MM.1S (cell line): Measurements from ENCODE around the gene RECQL.

ENCODE experiments used
- DNase-seq: peaks from one replicate; pipeline ENCODE4 v3.0.0-alpha.2; 2015
- H2AFZ ChIP-seq: fragments of 300-600 bp; sonication (generic); 2 replicates; pipeline ENCODE4 v1.6.0; 2016; ENCODE audit warnings: antibody characterized with exemption, low read length
- H3F3A ChIP-seq: fragments of 300-600 bp; sonication (generic); 2 replicates; pipeline ENCODE4 v1.6.1; 2016; ENCODE audit warnings: mild to moderate bottlenecking, antibody characterized with exemption, low read length, moderate library complexity, mixed read lengths; ENCODE audit not compliant: insufficient read depth
- H3K27ac ChIP-seq: fragments of 300-600 bp; sonication (generic); 2 replicates; pipeline ENCODE4 v1.5.1; 2016; ENCODE audit warnings: mild to moderate bottlenecking, low read length
- H3K27me3 ChIP-seq: fragments of 300-600 bp; sonication (generic); replicated peaks from 2 replicates; pipeline ENCODE4 v1.6.0; 2016; ENCODE audit warnings: low read length; ENCODE audit not compliant: insufficient read depth
- H3K36me3 ChIP-seq: fragments of 300-600 bp; sonication (generic); replicated peaks from 2 replicates; pipeline ENCODE4 v1.6.1; 2016; ENCODE audit warnings: mild to moderate bottlenecking, low read length, mixed read lengths; ENCODE audit not compliant: insufficient read depth
- H3K4me1 ChIP-seq: fragments of 300-600 bp; sonication (generic); 2 replicates; pipeline ENCODE4 v1.6.1; 2016; ENCODE audit warnings: low read length, mixed read lengths
- H3K4me2 ChIP-seq: fragments of 300-600 bp; sonication (generic); 2 replicates; pipeline ENCODE4 v1.6.0; 2016; ENCODE audit warnings: low read depth, low read length
- H3K4me3 ChIP-seq: fragments of 300-600 bp; sonication (generic); 2 replicates; pipeline ENCODE4 v1.5.1; 2016; ENCODE audit warnings: low read length, mixed read lengths
- H3K79me2 ChIP-seq: fragments of 300-600 bp; sonication (generic); 2 replicates; pipeline ENCODE4 v1.6.1; 2016; ENCODE audit warnings: mixed run types, low read length, mixed read lengths
- H3K9ac ChIP-seq: fragments of 300-600 bp; sonication (generic); 2 replicates; pipeline ENCODE4 v1.6.1; 2016; ENCODE audit warnings: low read length, mixed read lengths
- H3K9me2 ChIP-seq: fragments of 300-600 bp; sonication (generic); replicated peaks from 2 replicates; pipeline ENCODE4 v1.6.1; 2016; ENCODE audit warnings: mild to moderate bottlenecking, low read length, mixed read lengths; ENCODE audit not compliant: insufficient read depth
- H3K9me3 ChIP-seq: fragments of 300-600 bp; sonication (generic); replicated peaks from 2 replicates; pipeline ENCODE4 v1.6.1; 2016; ENCODE audit warnings: mild to moderate bottlenecking, low read length, mixed read lengths; ENCODE audit not compliant: insufficient read depth
- H4K20me1 ChIP-seq: fragments of 300-600 bp; sonication (generic); 2 replicates; pipeline ENCODE4 v1.6.1; 2016; ENCODE audit warnings: mild to moderate bottlenecking, low read length, moderate library complexity, mixed read lengths; ENCODE audit not compliant: insufficient read depth
- CTCF ChIP-seq: fragments of 300-600 bp; sonication (generic); IDR thresholded peaks from 2 replicates; pipeline ENCODE4 v1.5.1; 2016; ENCODE audit warnings: antibody characterized with exemption, low read length, mixed read lengths
- EZH2 ChIP-seq: fragments of 300-600 bp; sonication (generic); optimal IDR thresholded peaks from 2 replicates; pipeline ENCODE3; 2017; ENCODE audit warnings: low read depth, mild to moderate bottlenecking, antibody characterized with exemption, low read length, mixed read lengths
- EZH2phosphoT487 ChIP-seq: fragments of 300-600 bp; sonication (generic); IDR thresholded peaks from 2 replicates; pipeline ENCODE4 v1.6.1; 2018; ENCODE audit warnings: antibody characterized with exemption, low read length

RECQL gene

GRCh38 chr12:21500786-21501257 lies 613 bp downstream of the RECQL start:
- H4K20me1 ChIP-seq = no peaks in the 10 kb centered on the region
- H3K9me2 ChIP-seq = no peaks in the 10 kb centered on the region
- H3F3A ChIP-seq = peaks cover 7% of the 10 kb centered on the region; the same call in 1 of the 2 replicates
- peaks cover 2% of the 10 kb centered on the region; the same call in 1 of the 2 replicates for H3K36me3 ChIP-seq
- peak overlapping the region; percentile 98 for H3K9ac ChIP-seq
- no peak for DNase-seq
- H3K27me3 ChIP-seq = no peaks in the 10 kb centered on the region
- peak overlapping the region; percentile 74 for H3K4me2 ChIP-seq
- H3K27ac ChIP-seq = peak overlapping the region; percentile 69; the same call in 1 of the 2 replicates
- TF ChIP-seq CTCF (no peak), EZH2phosphoT487 (no peak), EZH2 (no peak)
- H3K4me1 ChIP-seq = peaks cover 30% of the 10 kb centered on the region
- no peaks in the 10 kb centered on the region for H3K9me3 ChIP-seq
- H2AFZ ChIP-seq = peak overlapping the region; percentile 98
- peak overlapping the region; percentile 97 for H3K4me3 ChIP-seq
- peaks cover 75% of the 10 kb centered on the region for H3K79me2 ChIP-seq

GRCh38 chr12:21499765-21500164 lies 1.7 kb downstream of the RECQL start:
- Histone ChIP-seq H3K9ac (no peak overlapping the region), H3K79me2 (peaks cover 64% of the 10 kb centered on the region), H3K27me3 (no peaks in the 10 kb centered on the region), H4K20me1 (no peaks in the 10 kb centered on the region), H3K9me2 (no peaks in the 10 kb centered on the region), H3K27ac (no peak overlapping the region), H3F3A (peaks cover 7% of the 10 kb centered on the region; the same call in 1 of the 2 replicates), H3K4me1 (peaks cover 30% of the 10 kb centered on the region), H3K4me2 (peak overlapping the region; percentile 74), H2AFZ (no peak overlapping the region), H3K4me3 (no peak overlapping the region), H3K36me3 (peaks cover 3% of the 10 kb centered on the region; the same call in 1 of the 2 replicates), H3K9me3 (no peaks in the 10 kb centered on the region)
- TF ChIP-seq EZH2phosphoT487 (no peak), CTCF (no peak), EZH2 (no peak)
- DNase-seq = no peak

- no peaks in the 10 kb centered on the region for H3K9me3 ChIP-seq
- no peaks in the 10 kb centered on the region for H4K20me1 ChIP-seq
- TF ChIP-seq EZH2 = no peak
- no peak for TF ChIP-seq CTCF
- TF ChIP-seq EZH2phosphoT487 = no peak
- H3K36me3 ChIP-seq = no peaks in the 10 kb centered on the region; the same call in 1 of the 2 replicates
- no peak overlapping the region for H3K4me3 ChIP-seq
- H3K9me2 ChIP-seq = no peaks in the 10 kb centered on the region
- peaks cover 12% of the 10 kb centered on the region; the same call in 1 of the 2 replicates for H3F3A ChIP-seq
- no peak overlapping the region for H2AFZ ChIP-seq
- peaks cover 23% of the 10 kb centered on the region for H3K4me1 ChIP-seq
- no peaks in the 10 kb centered on the region for H3K27me3 ChIP-seq
- DNase-seq = no peak
- H3K79me2 ChIP-seq = no peaks in the 10 kb centered on the region
- H3K4me2 ChIP-seq = no peak overlapping the region
- no peak overlapping the region for H3K27ac ChIP-seq
- no peak overlapping the region for H3K9ac ChIP-seq
Observed at GRCh38 chr12:21485998-21486397, 15.4 kb downstream of the RECQL start.
